HepG2 (cell line): ENCODE measurements around the gene DBNDD1. TPM values are rescaled to one million over a fixed set of nuclear protein-coding genes. Genes with fewer than 3 reads are reported as not detected.

Source experiments
- ATAC-seq: fragments of 200-7000 bp; cut with Tn5 transposase; 3 replicates; pipeline ENCODE4 v1.9.1; 2020; ENCODE audit warnings: mild to moderate bottlenecking, moderate library complexity
- BruUV-seq: library from RNA; stranded (reverse); fragments of 400-500 nt; replicated peaks from 2 replicates; lab custom pipeline; 2021; lab: Mats Ljungman, UMichigan
- CTCF ChIA-PET: fragments of 300-600 bp; formaldehyde crosslinking; extraction: SDS; loops from one replicate; lab custom pipeline; 2021; ENCODE audit warnings: low total read pairs, inconsistent platforms, low intra/inter-chr PET ratio; lab: Yijun Ruan, JAX
- POLR2A ChIA-PET: fragments of 350-600 bp; sonication (Branson Sonifier 250); formaldehyde crosslinking; loops from one replicate; lab custom pipeline; 2020; ENCODE audit warnings: antibody characterized with exemption, inconsistent platforms; lab: Yijun Ruan, JAX
- DNase-seq: peaks from one replicate; pipeline ENCODE4 v3.0.0-alpha.2; 2015; ENCODE audit warnings: low spot score
- FAIRE-seq: peaks from 3 replicates; lab custom pipeline; 2011; peaks lifted over from hg19 to GRCh38; lab: Jason Lieb, UNC
- H2AFZ ChIP-seq: one replicate; pipeline ENCODE4 v1.6.1; 2011; ENCODE audit warnings: low read length, inconsistent platforms
- H3K27ac ChIP-seq: fragments of 300-600 bp; 3 replicates; pipeline ENCODE4 v1.8.0; 2011; ENCODE audit warnings: mixed run types, mild to moderate bottlenecking, mixed read lengths, low read length, inconsistent platforms; ENCODE audit not compliant: insufficient read depth; ENCODE audit errors: extremely low read length
- H3K27me3 ChIP-seq, 2 experiments: fragments of 200-600 bp in 1 of 2; 2 replicates in 1 of 2; 3 replicates in 1 of 2; pipeline versions ENCODE4 v1.6.0 to v1.8.0; 2011; ENCODE audit warnings: low read length in 2 of 2, mild to moderate bottlenecking in 2 of 2, moderate library complexity in 2 of 2, inconsistent platforms in 1 of 2; ENCODE audit not compliant: insufficient read depth in 2 of 2, control insufficient read depth in 1 of 2
- H3K36me3 ChIP-seq, 2 experiments: fragments of 200-600 bp in 1 of 2; replicated peaks in 1 of 2; 2 replicates in 1 of 2; 3 replicates in 1 of 2; pipeline versions ENCODE4 v1.5.1 to v1.8.0; 2011; ENCODE audit warnings: low read length in 2 of 2, inconsistent platforms in 1 of 2; ENCODE audit not compliant: insufficient read depth in 2 of 2, control insufficient read depth in 1 of 2
- H3K4me1 ChIP-seq: 2 replicates; pipeline ENCODE4 v1.5.1; 2012; ENCODE audit warnings: low read length, inconsistent platforms; ENCODE audit not compliant: insufficient read depth
- H3K4me2 ChIP-seq: 2 replicates; pipeline ENCODE4 v1.6.0; 2011; ENCODE audit warnings: low read depth, low read length, inconsistent platforms
- H3K4me3 ChIP-seq, 3 experiments: fragments of 200-600 bp in 1 of 3; sonication (generic), shearing (Covaris generic) in 1 of 3; replicated peaks in 1 of 3; 2 replicates each; pipeline ENCODE4 v1.5.1; 2011 to 2016; ENCODE audit warnings: low read length in 3 of 3, inconsistent platforms in 2 of 3, low read depth in 2 of 3, mild to moderate bottlenecking in 2 of 3, control low read depth in 1 of 3, mixed read lengths in 1 of 3; ENCODE audit not compliant: insufficient read depth in 1 of 3
- H3K79me2 ChIP-seq: one replicate; pipeline ENCODE4 v1.6.1; 2011; ENCODE audit warnings: low read length, inconsistent platforms; ENCODE audit not compliant: insufficient read depth
- H3K9ac ChIP-seq: 2 replicates; pipeline ENCODE4 v1.6.0; 2011; ENCODE audit warnings: mild to moderate bottlenecking, low read depth, low read length, inconsistent platforms; ENCODE audit not compliant: insufficient read depth
- H3K9me3 ChIP-seq: 2 replicates; pipeline ENCODE4 v1.5.1; 2012; ENCODE audit warnings: mild to moderate bottlenecking, low read length
- H4K20me1 ChIP-seq: 2 replicates; pipeline ENCODE4 v1.6.0; 2011; ENCODE audit warnings: inconsistent platforms, mild to moderate bottlenecking, low read length, moderate library complexity; ENCODE audit not compliant: insufficient read depth
- CTCF ChIP-seq: sonication (generic); formaldehyde crosslinking; IDR thresholded peaks from 2 replicates; pipeline ENCODE4 v1.5.0; 2020; ENCODE audit warnings: mild to moderate bottlenecking, missing genetic modification reagents, moderate library complexity
- IKZF4 ChIP-seq: sonication (generic); formaldehyde crosslinking; IDR thresholded peaks from 2 replicates; pipeline ENCODE4 v1.5.1; 2020; ENCODE audit warnings: borderline replicate concordance, mild to moderate bottlenecking, low read depth, missing genetic modification reagents; ENCODE audit errors: not compliant biosample characterization
- IRX3 ChIP-seq: sonication (generic); formaldehyde crosslinking; IDR thresholded peaks from 2 replicates; pipeline ENCODE4 v1.8.1; 2023; ENCODE audit warnings: mild to moderate bottlenecking, low read depth, missing genetic modification reagents, borderline replicate concordance
- KAT2B ChIP-seq: fragments of 150-350 bp; IDR thresholded peaks from 2 replicates; pipeline ENCODE4 v1.6.1; 2014; ENCODE audit warnings: low read depth, low read length, borderline replicate concordance
- KAT7 ChIP-seq: IDR thresholded peaks from 2 replicates; pipeline ENCODE4 v1.6.1; 2018; ENCODE audit warnings: borderline replicate concordance, missing compliant biosample characterization
- NFATC3 ChIP-seq: sonication (generic); formaldehyde crosslinking; IDR thresholded peaks from 2 replicates; pipeline ENCODE4 v1.5.1; 2020; ENCODE audit warnings: mild to moderate bottlenecking, missing genetic modification reagents
- NPAS2 ChIP-seq: sonication (generic); formaldehyde crosslinking; IDR thresholded peaks from 2 replicates; pipeline ENCODE4 v1.8.0; 2022; ENCODE audit warnings: mild to moderate bottlenecking, missing genetic modification reagents, borderline replicate concordance
- TBX3 ChIP-seq: fragments of 450-650 bp; IDR thresholded peaks from 2 replicates; pipeline ENCODE4 v1.6.1; 2017; ENCODE audit warnings: antibody characterized with exemption, mild to moderate bottlenecking, inconsistent platforms, borderline replicate concordance
- ZFP36L1 ChIP-seq: sonication (generic); formaldehyde crosslinking; IDR thresholded peaks from 2 replicates; pipeline ENCODE4 v1.8.0; 2022; ENCODE audit warnings: mild to moderate bottlenecking, missing genetic modification reagents, moderate library complexity
- ZMYM2 ChIP-seq: sonication (generic); formaldehyde crosslinking; IDR thresholded peaks from 2 replicates; pipeline ENCODE4 v1.8.0; 2022; ENCODE audit warnings: mild to moderate bottlenecking, missing genetic modification reagents
- ZNF354B ChIP-seq: sonication (generic); formaldehyde crosslinking; IDR thresholded peaks from 2 replicates; pipeline ENCODE4 v1.8.0; 2022; ENCODE audit warnings: mild to moderate bottlenecking, missing genetic modification reagents
- ZNF432 ChIP-seq: sonication (generic); formaldehyde crosslinking; IDR thresholded peaks from 2 replicates; pipeline ENCODE4 v1.5.0; 2020; ENCODE audit warnings: missing genetic modification reagents, mild to moderate bottlenecking, borderline replicate concordance
- ZNF83 ChIP-seq: sonication (generic); formaldehyde crosslinking; IDR thresholded peaks from 2 replicates; pipeline ENCODE4 v1.4.0; 2020; ENCODE audit warnings: missing genetic modification reagents, mild to moderate bottlenecking, borderline replicate concordance
- WGBS: methylation state at CpG from one replicate; pipeline ENCODE4 v1.1.6; 2017; ENCODE audit warnings: low lambda C conversion rate; 5-methylcytosine and 5-hydroxymethylcytosine counted together
- in situ Hi-C: cut with HindIII; loops from 2 replicates; pipeline ENCODE4 v1.10.0; 2017; ENCODE audit warnings: low pct_unique_long_range_greater_than_20kb; ENCODE audit not compliant: extremely low pct_ligation_motif_present
- intact Hi-C: fragments of 100-400 bp; cut with micrococcal nuclease; formaldehyde crosslinking; loops from one replicate; pipeline ENCODE4 v1.10.0; 2022; ENCODE audit not compliant: unreplicated experiment
- polyA plus RNA-seq, 8 experiments: library from polyadenylated mRNA; depleted of rRNA in 3 of 8; stranded (reverse) in 7 of 8; unstranded in 1 of 8; fragments of >200 nt; fragmentation: Illumina TruSeq in 4 of 8; extraction: Trizol in 4 of 8; gene quantifications; 2 replicates each; pipeline versions ENCODE4 v1.2.1 to v1.2.3, GENCODE V29; 2011 to 2016; ENCODE audit warnings: low read depth in 4 of 8, missing spikeins in 1 of 8, mixed read lengths in 1 of 8; ENCODE audit not compliant: insufficient read depth in 1 of 8
- total RNA-seq, 5 experiments: library from RNA; depleted of rRNA; stranded (reverse); fragments of >200 nt; fragmentation: Illumina TruSeq; extraction: Trizol; gene quantifications; 2 replicates each; pipeline ENCODE4 v1.2.3, GENCODE V29; 2016; ENCODE audit warnings: low read depth in 1 of 5
- TF ChIP-seq, protein P1 (sequence below): sonication (generic); formaldehyde crosslinking; IDR thresholded peaks from 2 replicates; pipeline ENCODE4 v1.5.1; 2020; ENCODE audit warnings: missing genetic modification reagents, mild to moderate bottlenecking, borderline replicate concordance
- TF ChIP-seq, protein P2 (sequence below): sonication (generic); formaldehyde crosslinking; IDR thresholded peaks from 2 replicates; pipeline ENCODE4 v1.9.0; 2021; ENCODE audit warnings: missing genetic modification reagents, mild to moderate bottlenecking, borderline replicate concordance

Gene DBNDD1
- total and polyA plus RNA-seq, 2 of the 13 experiments (the other 11 are each of a cell fraction or from before 2014, with no cell fraction given), result 17.0 to 40.4 TPM

DNA sequence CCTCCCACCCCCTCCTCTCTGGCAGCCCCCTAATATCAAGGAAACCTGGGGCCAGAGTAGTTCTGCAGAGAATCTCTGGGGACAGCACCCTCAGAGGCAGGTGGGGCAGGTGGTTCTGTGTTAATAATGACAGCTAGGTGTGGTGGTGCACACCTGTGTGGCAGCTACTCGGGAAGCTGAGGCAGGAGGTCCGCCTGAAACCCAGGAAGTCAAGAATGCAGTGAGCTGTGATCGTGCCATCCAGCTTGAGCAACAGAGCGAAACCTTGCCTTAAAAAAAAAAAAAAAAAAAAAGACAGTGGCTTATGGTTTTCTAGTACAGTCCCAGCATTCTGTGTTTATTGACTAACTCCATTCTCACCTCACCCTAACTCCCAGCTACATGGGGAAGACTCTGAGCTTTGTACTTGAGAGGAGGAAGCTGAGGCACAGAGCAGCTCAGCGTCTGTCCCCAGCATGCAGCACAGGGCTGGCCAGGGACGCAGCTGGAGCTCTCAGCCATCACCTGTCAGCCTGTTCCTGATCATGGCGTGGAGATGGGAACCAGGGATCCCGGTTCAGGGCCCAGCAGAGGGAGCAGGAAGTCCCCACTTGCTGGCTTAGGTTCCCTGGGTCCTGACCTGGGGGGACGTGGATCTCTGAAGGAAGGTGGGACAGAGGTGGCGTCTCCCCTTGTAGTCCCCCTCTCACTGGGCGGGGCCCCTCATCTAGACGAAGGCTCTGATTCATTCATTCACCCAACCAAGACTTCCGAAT is 6.1 kb downstream of the DBNDD1 start (continued):
- TF ChIP-seq ZNF432 (CRISPR knock-in tag) (no peak), ZNF354B (no peak), IRX3 (CRISPR knock-in tag) (no peak), KAT2B (no peak), ZFP36L1 (no peak)

- ChIA-PET POLR2A (interaction anchor here (3.4 kb wide), 1 partner anchor 89 kb away, joined by 13 read pairs; the partner anchor contains the start of gene TUBB3), CTCF (no interaction called here)
- BruUV-seq, result no TSS peak
- FAIRE-seq (no peak), DNase-seq (no peak), ATAC-seq (peak; percentile 9)
- Histone ChIP-seq H3K27me3 (no peaks in the 10 kb centered on the region), H3K9me3 (no peaks in the 10 kb centered on the region), H3K79me2 (no peaks in the 10 kb centered on the region), H3K27ac (no peak overlapping the region), H3K4me3 (no peak overlapping the region), H3K4me2 (no peak overlapping the region), H3K36me3 (peaks cover 0 to 6% of the 10 kb centered on the region in 2 experiments; a peak in 3 of 5 replicates), H2AFZ (no peak overlapping the region), H3K9ac (no peak overlapping the region), H3K4me1 (peaks cover 30% of the 10 kb centered on the region), H4K20me1 (no peaks in the 10 kb centered on the region)
- in situ Hi-C loops (no loop called here), intact Hi-C loops (no loop called here)
- 90% methylated on average over 7 of the region's 12 CpGs for WGBS
- TF ChIP-seq IKZF4 (CRISPR knock-in tag), result no peak
- TF ChIP-seq NPAS2, result no peak
- TF ChIP-seq, protein P1, sequence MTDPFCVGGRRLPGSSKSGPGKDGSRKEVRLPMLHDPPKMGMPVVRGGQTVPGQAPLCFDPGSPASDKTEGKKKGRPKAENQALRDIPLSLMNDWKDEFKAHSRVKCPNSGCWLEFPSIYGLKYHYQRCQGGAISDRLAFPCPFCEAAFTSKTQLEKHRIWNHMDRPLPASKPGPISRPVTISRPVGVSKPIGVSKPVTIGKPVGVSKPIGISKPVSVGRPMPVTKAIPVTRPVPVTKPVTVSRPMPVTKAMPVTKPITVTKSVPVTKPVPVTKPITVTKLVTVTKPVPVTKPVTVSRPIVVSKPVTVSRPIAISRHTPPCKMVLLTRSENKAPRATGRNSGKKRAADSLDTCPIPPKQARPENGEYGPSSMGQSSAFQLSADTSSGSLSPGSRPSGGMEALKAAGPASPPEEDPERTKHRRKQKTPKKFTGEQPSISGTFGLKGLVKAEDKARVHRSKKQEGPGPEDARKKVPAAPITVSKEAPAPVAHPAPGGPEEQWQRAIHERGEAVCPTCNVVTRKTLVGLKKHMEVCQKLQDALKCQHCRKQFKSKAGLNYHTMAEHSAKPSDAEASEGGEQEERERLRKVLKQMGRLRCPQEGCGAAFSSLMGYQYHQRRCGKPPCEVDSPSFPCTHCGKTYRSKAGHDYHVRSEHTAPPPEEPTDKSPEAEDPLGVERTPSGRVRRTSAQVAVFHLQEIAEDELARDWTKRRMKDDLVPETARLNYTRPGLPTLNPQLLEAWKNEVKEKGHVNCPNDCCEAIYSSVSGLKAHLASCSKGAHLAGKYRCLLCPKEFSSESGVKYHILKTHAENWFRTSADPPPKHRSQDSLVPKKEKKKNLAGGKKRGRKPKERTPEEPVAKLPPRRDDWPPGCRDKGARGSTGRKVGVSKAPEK (CRISPR knock-in tag), result no peak
- TF ChIP-seq, protein P2, sequence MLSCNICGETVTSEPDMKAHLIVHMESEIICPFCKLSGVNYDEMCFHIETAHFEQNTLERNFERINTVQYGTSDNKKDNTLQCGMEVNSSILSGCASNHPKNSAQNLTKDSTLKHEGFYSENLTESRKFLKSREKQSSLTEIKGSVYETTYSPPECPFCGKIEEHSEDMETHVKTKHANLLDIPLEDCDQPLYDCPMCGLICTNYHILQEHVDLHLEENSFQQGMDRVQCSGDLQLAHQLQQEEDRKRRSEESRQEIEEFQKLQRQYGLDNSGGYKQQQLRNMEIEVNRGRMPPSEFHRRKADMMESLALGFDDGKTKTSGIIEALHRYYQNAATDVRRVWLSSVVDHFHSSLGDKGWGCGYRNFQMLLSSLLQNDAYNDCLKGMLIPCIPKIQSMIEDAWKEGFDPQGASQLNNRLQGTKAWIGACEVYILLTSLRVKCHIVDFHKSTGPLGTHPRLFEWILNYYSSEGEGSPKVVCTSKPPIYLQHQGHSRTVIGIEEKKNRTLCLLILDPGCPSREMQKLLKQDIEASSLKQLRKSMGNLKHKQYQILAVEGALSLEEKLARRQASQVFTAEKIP (CRISPR knock-in tag), result no peak
- no peak for TF ChIP-seq ZMYM2 (CRISPR knock-in tag)
- no peak for TF ChIP-seq NFATC3 (CRISPR knock-in tag)
- no peak for TF ChIP-seq KAT7
- no peak for TF ChIP-seq CTCF
- TF ChIP-seq TBX3, result no peak
- TF ChIP-seq ZNF83 (CRISPR knock-in tag), result no peak
Measured at GRCh38 chr16:90011908-90012501, 7.3 kb downstream of the DBNDD1 start.
